H1 (cell line): ENCODE measurements around the gene SVEP1. TPM values are rescaled to one million over a fixed set of nuclear protein-coding genes. Genes with fewer than 3 reads are reported as not detected.

Experiments used
- ASH2L ChIP-seq: fragments of 200-600, 300-600 bp; sonication (generic); IDR thresholded peaks from one replicate; pipeline ENCODE4 v1.7.1; 2017; ENCODE audit warnings: low read length
- BACH1 ChIP-seq: IDR thresholded peaks from 2 replicates; pipeline ENCODE4 v1.6.1; 2012; ENCODE audit warnings: low read length, improper control_type of control experiment
- CREB1 ChIP-seq: IDR thresholded peaks from 2 replicates; pipeline ENCODE4 v1.6.1; 2012; ENCODE audit warnings: inconsistent platforms
- KDM4A ChIP-seq: IDR thresholded peaks from one replicate; pipeline ENCODE4 v1.7.1; 2012; ENCODE audit warnings: low read depth, mild to moderate bottlenecking, moderate library complexity, low read length, inconsistent platforms; ENCODE audit not compliant: severe bottlenecking
- PHF8 ChIP-seq: fragments of 200-600 bp; sonication (generic); conservative IDR thresholded peaks from 2 replicates; pipeline ENCODE4 v1.7.1; 2012; ENCODE audit warnings: low read depth, mild to moderate bottlenecking, inconsistent platforms, low read length, moderate library complexity
- RBBP5 ChIP-seq: IDR thresholded peaks from 2 replicates; pipeline ENCODE4 v1.7.1; 2012; ENCODE audit warnings: low read depth, mild to moderate bottlenecking, inconsistent platforms, low read length, moderate library complexity, borderline replicate concordance
- RNF2 ChIP-seq: fragments of 200-900, 300-1000 bp; sonication (generic); IDR thresholded peaks from 2 replicates; pipeline ENCODE4 v1.7.1; 2016; ENCODE audit warnings: borderline replicate concordance, low read depth, mild to moderate bottlenecking, antibody characterized with exemption, low read length; ENCODE audit not compliant: poor library complexity, severe bottlenecking; ENCODE audit errors: missing control alignments
- SP4 ChIP-seq: IDR thresholded peaks from 2 replicates; pipeline ENCODE4 v1.6.1; 2012; ENCODE audit warnings: low read length, inconsistent platforms
- SUZ12 ChIP-seq: fragments of 200-600 bp; sonication (generic); IDR thresholded peaks from 2 replicates; pipeline ENCODE4 v1.6.1; 2012; ENCODE audit warnings: mild to moderate bottlenecking, inconsistent platforms, low read length, moderate library complexity, mixed read lengths
- TBP ChIP-seq: IDR thresholded peaks from 2 replicates; pipeline ENCODE4 v1.6.1; 2011; ENCODE audit warnings: low read depth, low read length, improper control_type of control experiment
- USF2 ChIP-seq: IDR thresholded peaks from 2 replicates; pipeline ENCODE4 v1.6.1; 2011; ENCODE audit warnings: low read length, improper control_type of control experiment
- polyA plus RNA-seq, 7 experiments: library from polyadenylated mRNA; depleted of rRNA in 3 of 7; stranded (reverse) in 5 of 7; unstranded in 2 of 7; fragments of >200 nt in 5 of 7; fragments of 200-250 nt in 2 of 7; gene quantifications; 1 replicate in 5 of 7; 2 replicates in 1 of 7; 4 replicates in 1 of 7; pipeline versions ENCODE4 v1.2.1 to v1.2.3, GENCODE V29; 2011 to 2013; ENCODE audit warnings: missing spikeins in 2 of 7, mixed read lengths in 2 of 7
- total RNA-seq: library from RNA; stranded (reverse); fragmentation: NEBNext Ultra II Directional; extraction: Animal tissue kit (Norgen Biotek cat#: 25700); gene quantifications from 2 replicates; pipeline ENCODE4 v1.2.1, GENCODE V29; 2021
- TF ChIP-seq, protein P1 (sequence below): IDR thresholded peaks from 2 replicates; pipeline ENCODE4 v1.6.1; 2012; ENCODE audit warnings: low read length, inconsistent platforms
- TF ChIP-seq, protein P2 (sequence below): IDR thresholded peaks from 2 replicates; pipeline ENCODE4 v1.6.1; 2012; ENCODE audit warnings: inconsistent platforms

The SVEP1 gene
- total and polyA plus RNA-seq, 2 of the 8 experiments (the other 6 are each of a cell fraction or from before 2014, with no cell fraction given) = 0.11 to 0.37 TPM

- TF ChIP-seq SP4 (no peak), CREB1 (0 out of 2 replicates have a peak, but pooled peaks have one; percentile 7), ASH2L (peak; percentile 84), TBP (no peak), KDM4A (peak; percentile 86), PHF8 (0 out of 2 replicates have a peak, but pooled peaks have one; percentile 41), RBBP5 (no peak; the same call in 1 of the 2 replicates), SUZ12 (peak; percentile 87; the same call in 1 of the 2 replicates), BACH1 (peak; percentile 41; the same call in 1 of the 2 replicates), RNF2 (peak; percentile 57), USF2 (no peak)
- TF ChIP-seq, protein P1, sequence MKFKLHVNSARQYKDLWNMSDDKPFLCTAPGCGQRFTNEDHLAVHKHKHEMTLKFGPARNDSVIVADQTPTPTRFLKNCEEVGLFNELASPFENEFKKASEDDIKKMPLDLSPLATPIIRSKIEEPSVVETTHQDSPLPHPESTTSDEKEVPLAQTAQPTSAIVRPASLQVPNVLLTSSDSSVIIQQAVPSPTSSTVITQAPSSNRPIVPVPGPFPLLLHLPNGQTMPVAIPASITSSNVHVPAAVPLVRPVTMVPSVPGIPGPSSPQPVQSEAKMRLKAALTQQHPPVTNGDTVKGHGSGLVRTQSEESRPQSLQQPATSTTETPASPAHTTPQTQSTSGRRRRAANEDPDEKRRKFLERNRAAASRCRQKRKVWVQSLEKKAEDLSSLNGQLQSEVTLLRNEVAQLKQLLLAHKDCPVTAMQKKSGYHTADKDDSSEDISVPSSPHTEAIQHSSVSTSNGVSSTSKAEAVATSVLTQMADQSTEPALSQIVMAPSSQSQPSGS = no peak
- TF ChIP-seq, protein P2, sequence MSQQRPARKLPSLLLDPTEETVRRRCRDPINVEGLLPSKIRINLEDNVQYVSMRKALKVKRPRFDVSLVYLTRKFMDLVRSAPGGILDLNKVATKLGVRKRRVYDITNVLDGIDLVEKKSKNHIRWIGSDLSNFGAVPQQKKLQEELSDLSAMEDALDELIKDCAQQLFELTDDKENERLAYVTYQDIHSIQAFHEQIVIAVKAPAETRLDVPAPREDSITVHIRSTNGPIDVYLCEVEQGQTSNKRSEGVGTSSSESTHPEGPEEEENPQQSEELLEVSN = peak; percentile 71
These were observed at the start of gene SVEP1 (continued) for GRCh38 chr9:110579034-110579861.
